Adrenal gland (tissue), 12 donors: ENCODE data around the gene CCDC28B. TPM values are rescaled to one million over a fixed set of nuclear protein-coding genes. Genes with fewer than 3 reads are reported as not detected.
A peak's percentile ranks its signal among the peaks of the same experiment; 100 is the strongest.

Source experiments
- DNase-seq, 7 donors: peaks; one replicate each; pipeline ENCODE4 v3.0.0-alpha.2; 2019 to 2020
- H3K27ac ChIP-seq, 5 donors: fragments of 200-600 bp; sonication (generic) in 4 of 5; 1 replicate in 3 of 5; 2 replicates in 2 of 5; pipeline versions ENCODE4 v1.5.1 to v1.8.0; 2016 to 2020; ENCODE audit warnings: mild to moderate bottlenecking in 1 of 5
- H3K27me3 ChIP-seq: fragments of 200-600 bp; 2 replicates; pipeline ENCODE4 v1.8.0; 2021
- H3K36me3 ChIP-seq, 2 donors: fragments of 200-600 bp; replicated peaks in 1 of 2; 1 replicate in 1 of 2; 2 replicates in 1 of 2; pipeline versions ENCODE4 v1.5.1 to v1.8.0; 2018 to 2022
- H3K4me1 ChIP-seq, 2 donors: fragments of 200-600 bp; replicated peaks in 1 of 2; 1 replicate in 1 of 2; 2 replicates in 1 of 2; pipeline versions ENCODE4 v1.5.1 to v1.8.0; 2018 to 2021
- H3K4me3 ChIP-seq, 4 donors: fragments of 200-600 bp; sonication (generic) in 3 of 4; one replicate each; pipeline ENCODE4 v1.5.1; 2016 to 2018
- H3K9me3 ChIP-seq, 3 donors: fragments of 200-600 bp; sonication (generic) in 1 of 3; replicated peaks in 1 of 3; 1 replicate in 2 of 3; 2 replicates in 1 of 3; pipeline versions ENCODE4 v1.5.1 to v1.8.0; 2016 to 2021
- CTCF ChIP-seq, 6 experiments: fragments of 450-650 bp in 4 of 6; fragments of 200-600 bp in 2 of 6; sonication (generic) in 1 of 6; IDR thresholded peaks; 1 replicate in 5 of 6; 2 replicates in 1 of 6; pipeline versions ENCODE4 v1.5.1 to v1.8.0; 2016 to 2021; ENCODE audit warnings: antibody characterized with exemption in 6 of 6, mild to moderate bottlenecking in 2 of 6, moderate library complexity in 1 of 6
- POLR2A ChIP-seq, 2 donors: fragments of 450-650 bp; IDR thresholded peaks; one replicate each; pipeline ENCODE4 v1.6.1; 2017; ENCODE audit warnings: antibody characterized with exemption in 2 of 2, mild to moderate bottlenecking in 2 of 2, moderate library complexity in 1 of 2
- WGBS, 4 donors: extraction: QIAGEN DNeasy Blood & Tissue Kit in 2 of 4; methylation state at CpG; one replicate each; pipeline versions ENCODE4 v1.1.5 to v1.1.7; 2013 to 2017; 5-methylcytosine and 5-hydroxymethylcytosine counted together
- intact Hi-C, 2 donors: fragments of 100-400 bp; cut with DNase I; formaldehyde crosslinking; loops; one replicate each; pipeline versions ENCODE4 v1.14.1 to v1.15.0; 2022 to 2023
- polyA plus RNA-seq, 3 donors: library from polyadenylated mRNA; stranded (reverse); fragments of 200-250 nt in 2 of 3; fragments of 350-450 nt in 1 of 3; fragmentation: Illumina TruSeq in 1 of 3; extraction: RNeasy Lipid Tissue Mini Kit (QIAGEN cat#74804) in 1 of 3; gene quantifications; one replicate each; pipeline ENCODE4 v1.2.3, GENCODE V29; 2013 to 2014
- total RNA-seq, 9 donors: library from RNA; depleted of rRNA in 4 of 9; stranded (reverse); fragments of >200 nt in 4 of 9; fragments of 120-200 nt in 1 of 9; fragmentation: NEBNext Ultra II Directional in 1 of 9; extraction: Animal tissue kit (Norgen Biotek cat#: 25700) in 1 of 9; gene quantifications; one replicate each; pipeline versions ENCODE4 v1.1.0 to v1.2.4, GENCODE V29; 2013 to 2023
- donor health status: healthy with polysubstance abuse.
- donor health status: Bipolar disorder and iron deficiency.
- donor health status: DM: yes; HTN: yes; CAD: no.
- donor health status: DM: no; HTN: no; CAD: no.
- donor health status: DM: no; HTN: no; CAD: no.
- donor health status: DM: yes; HTN: yes; CAD: no.

CCDC28B gene
- total and polyA plus RNA-seq, 12 donors = 3.4 to 47.7 (median 21.4) TPM

DNA sequence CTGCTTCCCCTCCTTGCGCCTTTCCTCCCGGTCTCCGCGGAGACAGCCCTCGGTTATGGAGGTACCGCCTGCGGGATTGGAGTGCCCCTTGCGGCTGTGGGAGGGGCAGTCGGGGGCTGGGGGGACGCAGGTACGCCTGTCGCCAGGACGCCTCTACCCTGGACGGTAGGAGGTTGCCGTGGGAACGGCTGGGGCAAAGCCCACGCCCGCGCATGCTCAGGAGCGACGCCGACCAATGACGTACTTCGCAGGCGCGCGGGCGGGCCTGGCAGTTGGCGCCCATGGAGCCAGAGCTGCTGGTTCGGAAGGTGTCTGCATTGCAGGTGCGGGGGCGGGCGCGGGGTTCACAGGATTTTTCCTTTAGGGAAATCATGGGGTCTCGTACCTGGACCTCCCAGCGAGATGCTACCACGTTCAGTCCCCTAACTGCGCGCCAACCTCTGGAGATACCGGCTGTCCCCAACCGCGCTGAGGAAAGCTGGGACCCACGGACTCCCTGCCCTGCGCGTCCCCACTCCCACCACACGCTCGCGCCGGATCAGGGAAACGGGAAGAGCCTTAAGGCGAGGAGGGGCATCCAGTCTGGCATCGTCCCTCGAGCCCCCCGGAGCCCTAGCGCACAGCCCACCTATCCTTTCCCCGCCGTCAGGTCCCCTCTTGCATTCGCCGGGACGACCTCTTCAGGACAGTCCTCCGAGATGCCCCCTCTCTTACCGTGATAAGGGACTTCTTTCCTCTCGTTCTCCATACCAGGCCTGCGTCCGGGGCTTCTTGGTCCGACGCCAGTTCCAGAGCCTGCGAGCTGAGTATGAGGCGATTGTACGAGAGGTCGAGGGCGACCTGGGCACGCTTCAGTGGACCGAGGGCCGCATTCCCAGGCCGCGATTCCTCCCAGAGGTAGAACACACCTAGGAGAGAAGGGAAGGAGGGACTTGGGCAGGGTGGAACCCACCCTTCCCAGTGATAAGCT, 5.3 kb downstream of the CCDC28B start, which contains the start of gene IQCC:
Gene IQCC, plus strand, starts transcription at position 271 of the 970 bp plus-strand sequence. Its CDS starts 11 bp downstream, at position 282.
- Histone ChIP-seq H3K27me3 (no peaks in the 10 kb centered on the region), H3K9me3 (no peaks in the 10 kb centered on the region), H3K4me3 (peak within 1 kb of the TSS in 3 of 4 donors; percentile 16 to 73 (median 61)), H3K36me3 (no peaks in the 10 kb centered on the region), H3K27ac (peak within 1 kb of the TSS in 3 of 5 donors; percentile 26 to 47 (median 43)), H3K4me1 (peaks cover 20 to 25% of the 10 kb centered on the region in 2 donors)
- WGBS, 4 donors = 0 to 3% (median 1%) methylated on average over 1 to 77 of the region's 77 CpGs
- intact Hi-C loops = no loop called here
- TF ChIP-seq POLR2A (IDR thresholded peaks at IDR 0.05) = peak; percentile 46 to 70
- no peak for TF ChIP-seq CTCF (IDR thresholded peaks at IDR 0.05)
- peak; percentile 77 to 94 (median 88) for DNase-seq

- 73 to 81% (median 78%) methylated on average over 6 of the region's 6 CpGs for WGBS, 4 donors
- DNase-seq = peak in 2 of 7 donors; percentile 35 to 41
- peak overlapping the region in 1 of 5 donors; percentile 26 for H3K27ac ChIP-seq
- no peak overlapping the region for H3K4me3 ChIP-seq
- intact Hi-C loops = no loop called here
- H3K36me3 ChIP-seq = no peaks in the 10 kb centered on the region
- no peaks in the 10 kb centered on the region for H3K9me3 ChIP-seq
- peaks cover 8 to 13% of the 10 kb centered on the region in 2 donors for H3K4me1 ChIP-seq
- no peak for TF ChIP-seq CTCF (IDR thresholded peaks at IDR 0.05)
- no peaks in the 10 kb centered on the region for H3K27me3 ChIP-seq
These were observed 8.1 kb downstream of the CCDC28B start for GRCh38 chr1:32208469-32208868.

DNA sequence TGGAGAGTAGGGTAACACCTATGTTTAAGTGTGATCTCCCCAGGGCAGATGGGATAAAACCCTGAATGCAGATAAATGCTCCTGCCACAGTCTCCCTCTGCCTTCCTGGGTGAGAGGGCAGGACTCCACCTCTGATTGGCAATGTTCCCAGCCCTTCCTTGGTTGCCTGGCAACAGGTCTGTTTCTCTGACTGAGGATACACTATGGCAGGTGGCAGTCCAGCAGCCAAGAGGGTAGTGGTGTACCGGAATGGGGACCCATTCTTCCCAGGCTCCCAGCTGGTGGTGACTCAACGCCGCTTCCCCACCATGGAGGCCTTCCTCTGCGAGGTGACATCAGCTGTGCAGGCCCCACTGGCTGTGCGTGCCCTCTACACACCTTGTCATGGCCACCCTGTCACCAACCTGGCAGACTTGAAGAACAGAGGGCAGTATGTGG, 8.5 kb downstream of the CCDC28B start, which contains the start of gene DCDC2B:
Gene DCDC2B, plus strand, starts transcription at position 199 of the 438 bp plus-strand sequence. Its CDS starts 5 bp downstream, at position 204.
- no peak within 1 kb of the TSS for H3K4me3 ChIP-seq
- TF ChIP-seq POLR2A (IDR thresholded peaks at IDR 0.05) (no peak), CTCF (IDR thresholded peaks at IDR 0.05) (no peak)
- H3K27ac ChIP-seq = peak within 1 kb of the TSS in 1 of 5 donors; percentile 26
- H3K4me1 ChIP-seq = peaks cover 8 to 13% of the 10 kb centered on the region in 2 donors
- DNase-seq = peak; percentile 64 to 89 (median 79)
- no peaks in the 10 kb centered on the region for H3K36me3 ChIP-seq
- WGBS, 4 donors = 71 to 86% (median 75%) methylated on average over 3 to 5 of the region's 5 CpGs
- H3K27me3 ChIP-seq = no peaks in the 10 kb centered on the region
- intact Hi-C loops = no loop called here
- no peaks in the 10 kb centered on the region for H3K9me3 ChIP-seq
